ENCODE measurements around the gene RAE1. TPM values are rescaled to one million over a fixed set of nuclear protein-coding genes. Genes with fewer than 3 reads are reported as not detected.
A peak's percentile ranks its signal among the peaks of the same experiment; 100 is the strongest.

RAE1 gene
- total and polyA plus RNA-seq, 2 experiments from 2014 or later: 35.4 to 43.3 TPM

- H3F3A ChIP-seq (replicated peaks; ENCODE audit: low read depth): no peaks in the 10 kb centered on the region
- H3K79me2 ChIP-seq (replicated peaks; ENCODE audit: insufficient read depth): peaks cover 46% of the 10 kb centered on the region
- no peaks in the 10 kb centered on the region for H3K9me2 ChIP-seq (ENCODE audit: insufficient read depth)
- peaks cover 2% of the 10 kb centered on the region; the same call in 1 of the 2 replicates for H3K4me1 ChIP-seq (ENCODE audit: insufficient read depth)
- DNase-seq (ENCODE audit: low spot score) (peak; percentile 33), ATAC-seq (no peak)
- Mint-ChIP-seq H3K4me3 (peak overlapping the region; percentile 92), H3K36me3 (ENCODE audit: low read depth) (peaks cover 37% of the 10 kb centered on the region), H3K9me3 (no peaks in the 10 kb centered on the region), H3K27ac (no peak overlapping the region), H3K4me1 (peaks cover 39% of the 10 kb centered on the region), H3K27me3 (ENCODE audit: insufficient read depth, low read depth, poor library complexity) (peaks cover 13% of the 10 kb centered on the region)
- TF ChIP-seq CTCF (conservative IDR thresholded peaks at IDR 0.05; ENCODE audit: low read depth in 2 of 2): no peak
- no peak for TF ChIP-seq REST (IDR thresholded peaks at IDR 0.05; ENCODE audit: unreplicated experiment)
- no peak for TF ChIP-seq ZNF114 (CRISPR knock-in tag; IDR thresholded peaks at IDR 0.05)
- no peak for TF ChIP-seq JUNB (IDR thresholded peaks at IDR 0.05; ENCODE audit: unreplicated experiment)
- no peak for TF ChIP-seq STAT1 (IDR thresholded peaks at IDR 0.05; ENCODE audit: unreplicated experiment)
- TF ChIP-seq NANOG (IDR thresholded peaks at IDR 0.05; ENCODE audit: borderline replicate concordance): no peak
- TF ChIP-seq ZNF462 (CRISPR knock-in tag; IDR thresholded peaks at IDR 0.05): no peak
- no peak for TF ChIP-seq EZH2phosphoT487 (IDR thresholded peaks at IDR 0.05; ENCODE audit: unreplicated experiment)
- no peak for TF ChIP-seq POLR2AphosphoS5 (IDR thresholded peaks at IDR 0.05; ENCODE audit: low read depth)
- no peak for TF ChIP-seq ZNF331 (CRISPR knock-in tag; IDR thresholded peaks at IDR 0.05; ENCODE audit: low read depth)
- no peak for TF ChIP-seq ETS1 (IDR thresholded peaks at IDR 0.05)
- TF ChIP-seq CREB1 (CRISPR knock-in tag; IDR thresholded peaks at IDR 0.05; ENCODE audit: low read depth): no peak
- TF ChIP-seq EZH2 (IDR thresholded peaks at IDR 0.05; ENCODE audit: low read depth, unreplicated experiment): no peak
- H4K20me1 ChIP-seq (replicated peaks; ENCODE audit: insufficient read depth): peaks cover 23% of the 10 kb centered on the region
- H3K4me2 ChIP-seq: peak overlapping the region; percentile 91
- H3K27ac ChIP-seq (ENCODE audit: low read depth): no peak overlapping the region
- H3K4me3 ChIP-seq: peak overlapping the region; percentile 74
- no peaks in the 10 kb centered on the region; the same call in 1 of the 2 replicates for H3K27me3 ChIP-seq (ENCODE audit: insufficient read depth)
- peaks cover 7% of the 10 kb centered on the region; the same call in 1 of the 2 replicates for H3K36me3 ChIP-seq (ENCODE audit: insufficient read depth)
- H2AFZ ChIP-seq: no peak overlapping the region
Observed at GRCh38 chr20:57391439-57392301, 40.6 kb downstream of the RAE1 start.
